Mucosa of gallbladder (tissue), 1 donor: ENCODE results near the gene AP2S1. TPM values are rescaled to one million over a fixed set of nuclear protein-coding genes. Genes with fewer than 3 reads are reported as not detected.
"Not testable (repeated sequence)": the region's sequence is repeated elsewhere in the genome, so short reads cannot be mapped to it uniquely, and the experiment has no call there.

Experiments
- DNase-seq: peaks from one replicate; pipeline ENCODE4 v3.0.0-alpha.2; 2020; ENCODE audit warnings: low spot score
- total RNA-seq: library from RNA; stranded (reverse); gene quantifications from one replicate; pipeline ENCODE4 v1.2.1, GENCODE V29; 2021
- donor health status: DM: no; HTN: no; CAD: no.

The AP2S1 gene
- total RNA-seq, 1 donor from 2014 or later = 125 TPM

- DNase-seq = no peak
Measured at GRCh38 chr19:46868025-46868802, 17.6 kb upstream of the AP2S1 start.

- no peak for DNase-seq
Measured at GRCh38 chr19:46867170-46867569, 16.5 kb upstream of the AP2S1 start.

- DNase-seq = no peak
Measured at GRCh38 chr19:46866407-46867136, 15.9 kb upstream of the AP2S1 start.

DNA sequence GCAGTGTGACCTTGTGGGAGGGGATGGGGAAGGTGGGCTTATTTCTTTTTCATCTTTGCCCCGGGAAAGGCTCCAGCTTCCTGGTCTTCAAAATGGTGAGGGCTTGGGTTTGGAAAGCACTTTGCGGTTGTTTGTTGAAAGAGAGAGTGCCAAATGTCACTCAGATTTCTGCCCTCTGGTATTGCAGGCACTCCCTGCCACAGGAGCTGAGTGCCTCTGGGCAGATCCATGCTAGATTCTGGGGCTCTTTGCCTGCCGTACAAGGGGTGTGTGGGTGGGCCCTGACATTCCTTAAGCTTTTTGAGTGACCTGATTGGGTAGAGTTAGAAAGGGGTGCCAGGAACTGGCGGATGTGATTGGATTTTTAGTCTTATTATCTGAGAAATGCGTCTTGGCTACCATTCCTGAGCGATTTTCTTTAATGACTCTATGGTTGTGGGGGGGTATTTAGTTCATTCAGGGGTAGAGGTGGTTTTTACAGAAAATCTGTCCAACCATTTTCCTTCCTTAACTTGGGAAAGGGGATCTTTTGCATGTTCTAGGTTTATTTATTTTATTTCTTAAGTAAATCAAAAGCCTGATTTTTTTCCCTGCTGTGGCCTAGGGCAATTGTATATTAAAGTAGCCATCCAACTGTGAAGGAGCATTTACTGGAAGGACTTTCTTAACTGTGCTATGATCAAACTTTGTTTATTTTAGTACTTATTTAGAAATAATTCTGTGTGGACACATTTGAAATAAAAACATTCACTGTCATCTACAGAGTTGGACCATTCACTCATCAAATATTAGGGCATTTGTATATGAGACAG is 13.4 kb upstream of the AP2S1 start:
- no peak for DNase-seq

DNA sequence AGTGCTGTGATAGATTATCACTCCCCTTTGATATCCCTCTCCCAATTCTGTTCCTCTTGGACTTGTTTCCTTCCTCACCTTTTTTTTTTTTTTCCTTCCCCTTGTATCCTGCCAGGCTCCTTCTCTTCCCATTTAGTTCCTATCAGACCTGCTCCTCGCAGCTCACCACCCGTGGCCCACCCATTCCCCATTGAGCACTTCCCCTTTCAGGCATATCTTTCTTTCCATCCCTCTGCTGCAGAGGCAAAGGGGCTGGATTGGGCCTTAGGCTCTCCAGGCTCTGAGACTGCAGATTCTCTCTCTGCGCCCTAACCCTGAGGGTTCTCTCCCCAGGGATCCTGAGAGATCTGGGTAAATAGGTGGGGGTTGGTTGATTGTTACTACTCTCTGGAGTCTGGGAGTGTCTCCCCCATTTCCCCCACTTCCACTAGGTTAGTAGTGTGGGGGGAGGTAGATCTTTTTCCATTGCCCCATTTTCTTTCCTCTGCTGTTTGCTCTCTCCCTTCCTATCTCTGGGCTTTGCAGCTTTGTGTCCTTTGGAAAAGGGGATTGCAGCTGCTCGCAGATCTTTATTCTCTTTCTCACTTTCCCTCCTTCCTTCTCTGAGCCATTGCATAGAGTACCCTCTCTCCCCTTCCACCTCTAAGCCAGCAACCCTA is 12.5 kb upstream of the AP2S1 start:
- DNase-seq = no peak

DNA sequence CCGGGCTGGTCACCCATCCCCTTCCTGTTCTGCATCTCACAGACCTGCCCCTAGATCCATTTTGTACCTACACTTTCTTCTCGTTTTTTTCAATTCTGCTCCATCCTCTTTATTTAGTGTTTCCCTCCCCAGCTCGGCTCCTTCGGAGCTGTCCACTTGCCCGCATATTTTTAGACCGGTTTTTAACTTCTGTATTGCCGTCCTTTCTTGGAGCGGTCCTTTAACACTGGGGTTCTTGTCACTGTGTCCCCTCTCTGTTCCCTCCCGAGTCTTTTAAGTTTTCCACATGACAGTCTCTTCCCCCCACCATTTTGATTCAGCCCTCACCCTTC is 11.8 kb upstream of the AP2S1 start:
- no peak for DNase-seq

GRCh38 chr19:46861691-46862502 is 11.3 kb upstream of the AP2S1 start:
- DNase-seq = no peak

DNA sequence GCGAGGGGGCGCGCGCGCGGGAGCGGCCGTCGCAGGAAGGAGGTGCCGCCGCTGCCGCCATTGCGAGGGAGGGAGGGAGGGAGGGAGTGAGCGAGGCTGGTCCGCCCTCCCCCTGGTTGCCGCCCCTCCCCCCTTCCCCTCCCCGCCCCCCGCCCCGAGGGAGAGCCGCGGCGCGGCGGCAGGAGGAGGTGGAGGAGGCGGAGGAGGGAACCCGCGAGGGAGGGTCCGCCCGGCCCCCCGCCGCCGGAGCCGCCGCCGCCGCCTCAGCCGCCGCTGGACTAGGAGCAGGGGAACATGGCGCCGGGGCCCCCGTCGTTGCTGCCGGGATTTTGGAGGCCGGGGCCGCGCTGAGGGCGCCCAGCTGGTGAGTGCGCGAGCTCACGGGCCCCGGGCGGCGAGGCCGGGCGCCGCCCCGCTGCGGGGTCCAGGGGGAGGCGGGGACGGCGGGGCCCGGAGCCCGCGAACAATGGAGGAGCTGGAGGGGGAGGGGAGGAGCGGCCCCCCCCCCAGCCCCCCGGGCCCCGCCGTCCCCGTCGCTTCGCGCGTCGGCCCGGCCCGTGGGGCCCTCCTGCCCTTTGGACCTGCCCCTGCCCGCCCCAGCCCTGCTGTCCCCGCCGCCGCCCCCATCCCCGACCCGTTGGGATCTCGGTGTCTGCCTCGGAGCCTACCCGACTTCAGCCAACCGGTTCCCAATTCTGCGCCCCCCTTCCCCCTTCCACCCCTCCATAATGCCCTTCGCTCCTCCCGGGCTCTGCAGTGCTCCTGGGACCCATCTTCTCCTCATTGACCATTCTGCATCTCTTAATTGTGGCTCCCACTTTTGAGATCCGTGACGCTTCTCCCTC is 10.4 kb upstream of the AP2S1 start, which contains the start of gene ARHGAP35:
Gene ARHGAP35, plus strand, starts transcription at position 152 of the 845 bp plus-strand sequence. CDS start 57,679 bp downstream, outside the sequence.
- no peak for DNase-seq

DNA sequence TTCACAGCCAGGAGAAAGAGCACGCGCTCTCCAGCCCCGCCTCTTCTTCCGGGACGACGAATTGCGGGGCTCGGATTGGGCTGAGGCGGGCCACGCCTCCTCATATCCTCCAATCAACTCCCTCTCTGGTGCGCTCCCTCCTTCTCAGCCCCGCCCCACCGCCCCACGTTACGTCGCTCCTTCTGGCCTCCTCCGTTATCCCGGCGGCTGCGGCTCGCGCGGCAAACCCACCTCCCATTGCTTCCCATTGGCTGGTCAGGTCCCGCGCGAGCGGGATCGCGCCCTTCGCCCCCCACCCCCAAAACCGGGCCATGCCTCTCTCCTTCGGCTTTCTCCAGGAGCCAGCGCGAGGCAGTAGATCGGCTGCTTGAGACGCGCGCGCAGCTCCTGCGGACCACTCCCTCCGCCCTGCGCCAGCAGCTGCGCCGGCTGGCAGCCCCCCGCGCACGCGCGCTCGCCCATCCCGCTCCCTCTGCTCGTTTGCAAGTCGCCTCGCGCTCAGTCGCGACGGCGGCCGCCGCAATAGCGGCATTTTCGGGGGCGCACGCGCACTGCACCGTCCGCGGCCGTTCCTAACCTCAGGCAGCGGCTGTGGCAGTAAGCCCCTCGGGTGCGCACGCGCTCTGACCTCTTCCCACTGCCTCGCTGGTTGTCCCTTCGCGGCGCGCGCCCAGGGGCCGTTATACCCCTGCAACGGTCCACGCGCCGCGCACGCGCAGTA is 9.6 kb upstream of the AP2S1 start:
- DNase-seq = peak; percentile 97

- peak; percentile 64 for DNase-seq
Measured at GRCh38 chr19:46859637-46860124, 9.0 kb upstream of the AP2S1 start.

GRCh38 chr19:46856062-46857022 is 5.7 kb upstream of the AP2S1 start:
- DNase-seq = peak; percentile 96

GRCh38 chr19:46854698-46855097 is 4.1 kb upstream of the AP2S1 start:
- not testable (repeated sequence) for DNase-seq

DNA sequence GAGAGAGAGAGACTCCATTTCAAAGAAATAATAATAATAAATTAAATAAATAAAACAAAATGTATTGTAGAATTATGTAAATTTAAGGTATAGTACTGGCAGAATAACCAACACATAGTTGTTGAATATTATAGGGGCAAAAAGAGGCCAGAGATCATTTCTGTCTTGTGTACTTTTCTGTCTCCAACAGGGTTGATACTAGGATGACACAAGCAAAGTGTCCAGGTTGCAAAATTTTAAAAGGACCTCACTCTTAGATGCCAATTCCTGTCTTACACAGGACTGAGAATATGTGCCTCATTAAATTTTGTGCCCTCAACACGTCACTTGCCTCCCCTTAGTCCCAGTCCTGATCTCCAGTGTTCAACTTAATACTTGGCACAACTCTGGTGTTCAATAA is 2.2 kb upstream of the AP2S1 start:
- no peak for DNase-seq

DNA sequence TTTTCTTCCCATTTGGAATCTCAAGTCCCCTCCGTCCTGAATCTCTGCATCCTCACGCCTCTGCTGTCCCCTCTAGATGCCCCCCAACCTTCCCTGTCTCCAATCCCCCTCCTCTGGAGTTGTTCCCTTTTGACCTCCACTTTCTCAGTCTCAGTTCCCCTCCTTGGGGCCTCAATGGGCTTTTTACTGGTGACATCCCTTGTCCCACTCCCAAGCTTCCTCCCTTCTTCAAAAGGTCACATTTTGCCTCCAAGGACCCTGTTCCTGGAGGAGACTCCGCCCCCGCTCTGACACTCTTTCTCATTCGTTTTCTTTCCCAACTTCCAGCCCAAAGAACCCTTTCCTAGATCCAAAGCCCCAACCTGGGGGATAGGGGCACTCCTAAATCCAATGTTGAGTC is 1.0 kb downstream of the AP2S1 start:
- no peak for DNase-seq

DNA sequence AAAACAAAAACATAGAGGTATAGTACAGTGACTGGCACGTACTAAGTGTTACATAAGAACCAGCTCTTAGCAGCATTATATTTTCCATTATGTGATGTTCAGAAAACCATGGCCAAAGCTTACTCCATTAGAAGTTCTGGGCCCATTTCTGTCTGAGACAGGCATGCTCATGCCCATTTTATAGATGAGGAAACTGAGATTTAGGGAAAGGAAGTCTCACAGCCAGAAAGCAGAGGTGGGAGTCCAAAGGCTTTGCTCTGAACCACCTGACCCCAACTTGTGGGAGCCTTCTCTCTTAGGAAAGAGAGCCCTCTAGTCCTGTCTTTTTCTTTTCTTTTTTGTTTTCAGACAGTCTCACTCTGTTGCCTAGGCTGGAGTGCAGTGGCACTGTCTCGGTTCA is 2.3 kb downstream of the AP2S1 start:
- no peak for DNase-seq

GRCh38 chr19:46847528-46847927 is 3.1 kb downstream of the AP2S1 start:
- no peak for DNase-seq

DNA sequence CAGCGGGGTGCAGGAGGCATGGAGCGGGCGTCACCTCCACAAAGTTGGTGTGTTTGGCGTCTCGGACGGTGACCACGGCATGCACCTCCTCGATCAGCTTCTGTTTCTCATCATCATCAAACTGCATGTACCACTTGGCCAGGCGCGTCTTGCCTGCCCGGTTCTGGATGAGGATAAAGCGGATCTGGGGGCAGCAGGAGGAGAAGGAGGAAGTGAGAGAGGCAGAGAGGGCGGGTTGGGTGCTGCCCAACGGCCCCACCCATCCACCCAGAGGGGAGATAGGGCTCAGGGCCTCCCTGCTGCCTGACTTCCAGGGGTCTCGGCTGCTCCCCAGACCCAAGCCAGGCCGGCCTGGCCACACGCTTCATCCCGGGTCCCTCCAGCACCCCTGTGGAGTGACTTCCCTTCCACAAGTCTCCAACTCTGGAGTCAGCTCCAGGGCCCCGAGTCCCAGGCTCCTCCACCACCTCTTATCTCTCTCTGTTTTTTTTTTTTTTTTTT is 4.6 kb downstream of the AP2S1 start:
- DNase-seq = no peak

- no peak for DNase-seq
Measured at GRCh38 chr19:46844067-46844489, 6.6 kb downstream of the AP2S1 start.
